Forelimb muscle (tissue), 1 donor: ENCODE measurements around the gene CADM4. TPM values are rescaled to one million over a fixed set of nuclear protein-coding genes. Genes with fewer than 3 reads are reported as not detected.

ENCODE experiments used
- DNase-seq: peaks from one replicate; pipeline ENCODE4 v3.0.0-alpha.2; 2013; ENCODE audit warnings: low read depth
- polyA plus RNA-seq: library from polyadenylated mRNA; unstranded; fragments of 120-200 nt; gene quantifications from one replicate; pipeline ENCODE4 v1.2.1, GENCODE V29; 2013; ENCODE audit not compliant: insufficient read length

CADM4 gene
- polyA plus RNA-seq, 1 donor, result 7.0 TPM

GRCh38 chr19:43634068-43634467 lies 5.6 kb downstream of the CADM4 start:
- DNase-seq, result no peak

DNA sequence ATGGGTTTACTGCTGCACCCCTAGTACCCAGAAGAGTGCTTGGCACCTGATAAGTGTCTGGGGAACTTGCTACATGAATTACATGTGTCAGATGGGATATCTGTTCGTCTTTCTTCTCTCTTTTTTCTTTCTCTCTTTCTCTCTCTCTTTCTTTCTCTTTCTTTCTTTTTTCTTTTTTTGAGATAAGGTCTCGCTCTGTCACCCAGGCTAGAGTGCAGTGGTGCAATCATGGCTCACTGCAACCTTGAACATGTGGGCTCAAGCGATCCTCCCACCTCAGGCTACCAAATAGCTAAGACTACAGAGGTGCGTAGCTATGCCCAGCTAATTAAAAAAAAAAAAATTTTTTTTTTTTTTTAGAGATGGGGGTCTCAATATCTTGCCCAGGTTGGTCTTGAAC lies 6.1 kb downstream of the CADM4 start:
- no peak for DNase-seq

DNA sequence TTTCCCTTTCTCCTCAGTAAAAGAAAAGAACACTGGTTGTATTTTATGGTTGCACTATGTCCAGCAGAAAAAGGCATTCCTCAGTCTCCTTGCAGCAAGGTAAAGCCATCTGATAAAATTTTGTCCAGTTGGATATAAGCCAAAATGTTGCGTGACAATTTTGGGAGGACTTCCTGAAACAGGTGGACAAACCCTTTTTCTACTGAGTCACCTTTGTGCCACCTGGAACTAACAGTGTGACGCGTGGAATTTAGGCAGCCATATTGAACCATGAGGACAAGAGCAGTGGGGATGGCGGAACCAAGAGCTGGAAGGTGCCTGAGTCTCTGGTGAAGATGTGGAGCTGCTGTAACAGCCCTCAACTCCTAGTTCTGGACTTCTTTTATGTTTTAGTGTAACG lies 8.2 kb downstream of the CADM4 start:
- DNase-seq, result no peak

GRCh38 chr19:43628646-43629326 lies 10.9 kb downstream of the CADM4 start:
- no peak for DNase-seq

GRCh38 chr19:43626838-43627237 lies 12.8 kb downstream of the CADM4 start:
- DNase-seq, result no peak

DNA sequence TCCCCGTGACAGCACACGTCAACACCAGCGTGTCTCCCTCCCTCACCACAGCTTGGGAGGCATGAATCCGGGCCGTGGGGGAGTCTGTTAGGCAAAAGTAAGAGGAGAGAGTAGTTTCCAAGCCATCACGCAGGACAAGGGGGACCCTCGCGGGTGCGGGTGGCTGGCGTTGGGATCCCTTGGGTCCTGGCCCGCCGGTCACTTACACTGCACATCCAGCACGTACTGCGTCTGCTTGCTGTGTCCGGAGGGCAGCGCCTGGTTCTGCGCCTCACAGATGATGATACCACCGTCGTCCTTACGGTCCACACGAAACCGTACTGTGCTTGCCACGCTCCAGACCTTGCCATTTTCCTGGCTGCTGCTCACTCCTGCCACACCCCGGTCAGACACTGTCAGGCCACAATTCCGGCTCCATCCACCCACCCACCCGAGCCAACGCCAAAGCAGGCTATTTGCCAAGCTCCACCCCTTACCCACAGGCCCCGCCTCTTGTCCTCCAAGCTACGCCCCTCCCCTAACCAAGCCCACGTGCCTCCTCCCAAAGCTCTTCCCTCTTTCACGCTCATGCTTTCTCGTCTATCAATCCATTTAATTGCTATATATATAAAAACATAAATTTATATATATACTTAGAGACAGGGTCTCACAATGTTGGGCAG lies 13.6 kb downstream of the CADM4 start:
- no peak for DNase-seq

- DNase-seq, result no peak
Observed at GRCh38 chr19:43624933-43625332, 14.7 kb downstream of the CADM4 start.

GRCh38 chr19:43623889-43624670 lies 15.6 kb downstream of the CADM4 start:
- no peak for DNase-seq

DNA sequence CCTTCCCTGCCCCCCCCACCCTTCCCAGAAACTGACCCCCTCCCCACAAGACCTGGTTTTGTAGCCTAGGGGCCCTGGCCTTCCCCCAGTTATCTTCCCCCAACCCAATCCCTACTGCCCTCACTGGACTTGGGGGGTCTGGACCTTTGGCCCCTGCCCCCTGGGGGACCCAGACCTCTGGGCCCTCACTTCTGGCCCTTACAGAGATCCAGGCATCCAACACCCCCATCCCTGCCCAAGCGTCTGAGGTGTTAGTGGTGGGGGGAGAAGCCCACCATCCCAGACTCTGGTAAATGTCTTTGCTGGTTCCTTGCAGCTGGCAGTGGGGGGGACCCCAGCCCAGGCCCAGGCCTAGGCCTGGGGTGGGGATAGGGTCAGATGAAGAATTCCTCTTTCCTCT lies 16.7 kb downstream of the CADM4 start:
- no peak for DNase-seq

- DNase-seq, result no peak
Observed at GRCh38 chr19:43622070-43622469, 17.6 kb downstream of the CADM4 start.

GRCh38 chr19:43620061-43621001 lies 19.3 kb downstream of the CADM4 start:
- DNase-seq, result no peak

DNA sequence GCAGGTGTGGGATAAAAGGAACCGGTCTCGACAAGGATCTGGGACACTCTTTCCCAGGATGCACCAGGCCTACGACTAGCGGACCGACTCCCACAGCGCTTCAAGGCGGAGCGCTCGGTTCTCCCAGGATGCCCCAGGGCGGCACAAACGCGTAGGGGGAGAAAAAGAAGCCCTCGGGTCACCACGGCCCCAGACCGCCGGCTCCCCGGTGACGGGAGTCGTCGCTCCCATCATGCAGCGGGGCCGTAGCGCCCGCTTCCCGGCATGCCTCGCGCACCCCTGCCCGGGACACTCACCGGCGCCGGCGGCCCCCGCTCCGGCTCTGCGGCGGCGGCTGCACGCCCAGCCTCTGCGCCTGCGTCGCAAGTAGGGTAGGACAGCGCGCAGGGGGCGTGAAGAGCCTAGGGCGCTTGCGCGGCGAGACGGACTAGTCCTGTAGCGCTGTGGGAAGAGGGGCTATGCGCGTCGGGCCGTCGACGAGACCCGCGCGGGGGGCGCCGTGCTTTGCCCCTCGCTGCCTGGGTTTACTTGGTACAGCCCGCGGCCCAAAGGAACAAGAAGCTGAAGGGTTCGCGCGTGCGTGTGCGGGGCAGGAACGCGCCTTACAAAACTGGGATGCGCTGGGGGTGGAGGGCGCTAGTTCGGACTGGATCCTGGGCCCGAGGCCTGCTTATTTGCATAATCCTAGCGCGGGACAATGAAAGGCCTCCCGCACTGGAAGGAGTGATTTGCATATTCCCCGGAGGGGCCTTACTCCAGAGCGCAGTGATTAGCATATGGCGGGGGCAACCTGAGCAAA lies 20.2 kb downstream of the CADM4 start, which contains the start of gene ZNF428:
ZNF428 (minus strand) TSS at position 368 of the 799 bp plus-strand sequence. CDS start 5,325 bp downstream, outside the sequence.
- no peak for DNase-seq

GRCh38 chr19:43618921-43619261 lies 20.8 kb downstream of the CADM4 start:
- DNase-seq, result no peak

GRCh38 chr19:43616954-43617353 lies 22.7 kb downstream of the CADM4 start:
- no peak for DNase-seq

DNA sequence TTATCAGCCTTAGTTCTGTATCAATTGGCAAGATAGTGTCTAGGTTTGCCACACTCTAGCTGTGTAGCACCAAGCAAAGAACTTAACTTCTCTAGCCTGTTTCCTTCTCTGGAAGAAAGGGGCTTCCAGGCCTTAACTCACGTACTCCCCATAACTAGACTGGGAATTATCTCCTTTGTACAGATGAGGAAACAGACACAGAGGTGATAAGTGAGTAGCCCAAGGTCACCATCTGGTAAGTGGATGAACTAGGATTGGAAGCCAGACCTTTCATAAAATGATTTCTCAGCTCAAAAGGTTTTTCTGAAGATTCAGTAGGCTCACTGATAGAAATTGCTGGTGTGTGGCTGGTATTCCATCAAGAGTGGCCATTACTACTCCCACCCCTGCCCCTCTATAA lies 23.3 kb downstream of the CADM4 start:
- DNase-seq, result no peak

DNA sequence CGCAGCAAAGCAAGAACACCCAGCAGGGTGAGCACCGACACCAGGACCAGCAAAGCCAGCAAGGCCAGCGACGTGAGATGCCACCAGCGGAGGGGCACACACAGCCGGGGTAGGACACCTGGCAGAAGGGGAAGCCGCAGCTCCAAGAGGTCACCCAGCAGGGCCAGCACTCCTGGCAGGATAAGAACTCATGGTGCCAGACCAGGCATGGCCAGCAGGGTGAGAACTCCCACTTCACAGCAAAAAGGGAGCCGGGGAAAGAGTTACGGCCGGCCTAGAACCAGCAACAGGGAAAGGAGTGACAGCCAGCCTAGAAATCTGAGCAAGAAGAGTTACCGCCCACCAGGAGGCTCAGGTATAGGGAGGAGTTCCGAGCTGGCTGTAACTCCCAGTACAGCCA lies 27.3 kb downstream of the CADM4 start:
- DNase-seq, result no peak

GRCh38 chr19:43611788-43612187 lies 27.9 kb downstream of the CADM4 start, which contains the start of gene SRRM5:
Gene SRRM5 (plus strand): TSS chr19:43612088. CDS start chr19:43612122, 34 bp downstream.
- DNase-seq, result no peak

GRCh38 chr19:43610493-43610892 lies 29.2 kb downstream of the CADM4 start:
- DNase-seq, result no peak

- DNase-seq, result no peak
Observed at GRCh38 chr19:43609872-43610271, 29.8 kb downstream of the CADM4 start.
